WTC11 (cell line): Measurements from ENCODE around the gene CHFR. TPM values are rescaled to one million over a fixed set of nuclear protein-coding genes. Genes with fewer than 3 reads are reported as not detected.

Experiments used
- ATAC-seq: fragments of 200-7000 bp; cut with Tn5 transposase; 2 replicates; pipeline ENCODE4 v1.10.0; 2021; ENCODE audit warnings: mild to moderate bottlenecking, moderate library complexity
- CTCF ChIA-PET: fragments of 300-600 bp; sonication (Branson Sonifier 250); formaldehyde crosslinking; loops from one replicate; lab custom pipeline; 2021; ENCODE audit warnings: antibody characterized with exemption; lab: Charles Lee
- POLR2A ChIA-PET: fragments of 350-600 bp; sonication (Branson Sonifier 250); formaldehyde crosslinking; loops from one replicate; lab custom pipeline; 2021; ENCODE audit warnings: antibody characterized with exemption; lab: Charles Lee
- DNase-seq: peaks from one replicate; pipeline ENCODE4 v3.0.0; 2021; ENCODE audit warnings: low spot score
- H3K27ac Mint-ChIP-seq: 2 replicates; pipeline ENCODE4 v1.8.0; 2021; ENCODE audit warnings: mixed read lengths
- H3K27me3 Mint-ChIP-seq: 2 replicates; pipeline ENCODE4 v1.8.0; 2021; ENCODE audit warnings: low read depth, mild to moderate bottlenecking, moderate library complexity, mixed read lengths
- H3K36me3 Mint-ChIP-seq: 2 replicates; pipeline ENCODE4 v1.8.0; 2021; ENCODE audit warnings: mixed read lengths
- H3K4me1 Mint-ChIP-seq: 2 replicates; pipeline ENCODE4 v1.8.0; 2022; ENCODE audit warnings: mixed read lengths
- H3K4me3 Mint-ChIP-seq: 2 replicates; pipeline ENCODE4 v1.8.0; 2021; ENCODE audit warnings: mild to moderate bottlenecking, moderate library complexity, mixed read lengths
- H3K9me3 Mint-ChIP-seq: 2 replicates; pipeline ENCODE4 v1.8.0; 2021; ENCODE audit warnings: mixed read lengths
- ATF1 ChIP-seq: sonication (generic); formaldehyde crosslinking; IDR thresholded peaks from 2 replicates; pipeline ENCODE4 v1.8.1; 2023; ENCODE audit warnings: mild to moderate bottlenecking, moderate library complexity, missing genetic modification reagents
- ATF3 ChIP-seq: sonication (generic); formaldehyde crosslinking; conservative IDR thresholded peaks from 2 replicates; pipeline ENCODE4 v1.8.1; 2022; ENCODE audit warnings: mild to moderate bottlenecking, missing genetic modification reagents
- CBFB ChIP-seq: sonication (generic); formaldehyde crosslinking; IDR thresholded peaks from 2 replicates; pipeline ENCODE4 v1.8.1; 2022; ENCODE audit warnings: mild to moderate bottlenecking, low read depth, missing genetic modification reagents
- CTCF ChIP-seq: fragments of 200-600 bp; IDR thresholded peaks from 2 replicates; pipeline ENCODE4 v1.8.0; 2022; ENCODE audit warnings: antibody characterized with exemption
- ETV6 ChIP-seq: sonication (generic); formaldehyde crosslinking; IDR thresholded peaks from 2 replicates; pipeline ENCODE4 v1.8.1; 2022; ENCODE audit warnings: mild to moderate bottlenecking, missing genetic modification reagents
- FOXP4 ChIP-seq: sonication (generic); formaldehyde crosslinking; IDR thresholded peaks from 2 replicates; pipeline ENCODE4 v1.8.0; 2022; ENCODE audit warnings: mild to moderate bottlenecking, missing genetic modification reagents
- HMGXB4 ChIP-seq: sonication (generic); formaldehyde crosslinking; IDR thresholded peaks from 2 replicates; pipeline ENCODE4 v1.8.1; 2023; ENCODE audit warnings: mild to moderate bottlenecking, moderate library complexity, missing genetic modification reagents
- JUN ChIP-seq: sonication (generic); formaldehyde crosslinking; IDR thresholded peaks from 2 replicates; pipeline ENCODE4 v1.8.0; 2023; ENCODE audit warnings: mild to moderate bottlenecking, missing genetic modification reagents
- MXD4 ChIP-seq: fragments of 250-450 bp; sonication (Bioruptor Pico); IDR thresholded peaks from 2 replicates; pipeline ENCODE4 v1.8.0; 2021; ENCODE audit warnings: mild to moderate bottlenecking, moderate library complexity, borderline replicate concordance
- NFE2L1 ChIP-seq: sonication (generic); formaldehyde crosslinking; IDR thresholded peaks from 2 replicates; pipeline ENCODE4 v1.8.1; 2023; ENCODE audit warnings: missing genetic modification reagents
- NFYB ChIP-seq: sonication (generic); formaldehyde crosslinking; conservative IDR thresholded peaks from 2 replicates; pipeline ENCODE4 v1.8.0; 2022; ENCODE audit warnings: low read depth, missing genetic modification reagents
- TCF7 ChIP-seq: sonication (generic); formaldehyde crosslinking; IDR thresholded peaks from 2 replicates; pipeline ENCODE4 v1.8.0; 2022; ENCODE audit warnings: mild to moderate bottlenecking, low read depth, missing genetic modification reagents, moderate library complexity
- TEAD1 ChIP-seq: sonication (generic); formaldehyde crosslinking; IDR thresholded peaks from 2 replicates; pipeline ENCODE4 v1.8.0; 2022; ENCODE audit warnings: mild to moderate bottlenecking, missing genetic modification reagents
- total RNA-seq: library from RNA; stranded (reverse); gene quantifications from 3 replicates; pipeline ENCODE4 v1.2.3, GENCODE V29; 2021
- TF ChIP-seq, protein P1 (sequence below): sonication (generic); formaldehyde crosslinking; IDR thresholded peaks from 2 replicates; pipeline ENCODE4 v1.8.1; 2023; ENCODE audit warnings: mild to moderate bottlenecking, missing genetic modification reagents
- TF ChIP-seq, protein P2 (sequence below): fragments of 250-450 bp; sonication (Bioruptor Pico); IDR thresholded peaks from 2 replicates; pipeline ENCODE4 v1.9.0; 2021; ENCODE audit warnings: mild to moderate bottlenecking

The CHFR gene
- total RNA-seq, 1 experiment from 2014 or later: 58.7 TPM

GRCh38 chr12:132922676-132923075 lies 35.3 kb upstream of the CHFR start (continued):
- TF ChIP-seq, protein P1, sequence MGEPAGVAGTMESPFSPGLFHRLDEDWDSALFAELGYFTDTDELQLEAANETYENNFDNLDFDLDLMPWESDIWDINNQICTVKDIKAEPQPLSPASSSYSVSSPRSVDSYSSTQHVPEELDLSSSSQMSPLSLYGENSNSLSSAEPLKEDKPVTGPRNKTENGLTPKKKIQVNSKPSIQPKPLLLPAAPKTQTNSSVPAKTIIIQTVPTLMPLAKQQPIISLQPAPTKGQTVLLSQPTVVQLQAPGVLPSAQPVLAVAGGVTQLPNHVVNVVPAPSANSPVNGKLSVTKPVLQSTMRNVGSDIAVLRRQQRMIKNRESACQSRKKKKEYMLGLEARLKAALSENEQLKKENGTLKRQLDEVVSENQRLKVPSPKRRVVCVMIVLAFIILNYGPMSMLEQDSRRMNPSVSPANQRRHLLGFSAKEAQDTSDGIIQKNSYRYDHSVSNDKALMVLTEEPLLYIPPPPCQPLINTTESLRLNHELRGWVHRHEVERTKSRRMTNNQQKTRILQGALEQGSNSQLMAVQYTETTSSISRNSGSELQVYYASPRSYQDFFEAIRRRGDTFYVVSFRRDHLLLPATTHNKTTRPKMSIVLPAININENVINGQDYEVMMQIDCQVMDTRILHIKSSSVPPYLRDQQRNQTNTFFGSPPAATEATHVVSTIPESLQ (CRISPR knock-in tag): no peak
- TF ChIP-seq ATF1 (CRISPR knock-in tag) (no peak), JUN (CRISPR knock-in tag) (no peak), HMGXB4 (no peak), TEAD1 (no peak), MXD4 (CRISPR knock-in tag) (no peak)
- TF ChIP-seq, protein P2, sequence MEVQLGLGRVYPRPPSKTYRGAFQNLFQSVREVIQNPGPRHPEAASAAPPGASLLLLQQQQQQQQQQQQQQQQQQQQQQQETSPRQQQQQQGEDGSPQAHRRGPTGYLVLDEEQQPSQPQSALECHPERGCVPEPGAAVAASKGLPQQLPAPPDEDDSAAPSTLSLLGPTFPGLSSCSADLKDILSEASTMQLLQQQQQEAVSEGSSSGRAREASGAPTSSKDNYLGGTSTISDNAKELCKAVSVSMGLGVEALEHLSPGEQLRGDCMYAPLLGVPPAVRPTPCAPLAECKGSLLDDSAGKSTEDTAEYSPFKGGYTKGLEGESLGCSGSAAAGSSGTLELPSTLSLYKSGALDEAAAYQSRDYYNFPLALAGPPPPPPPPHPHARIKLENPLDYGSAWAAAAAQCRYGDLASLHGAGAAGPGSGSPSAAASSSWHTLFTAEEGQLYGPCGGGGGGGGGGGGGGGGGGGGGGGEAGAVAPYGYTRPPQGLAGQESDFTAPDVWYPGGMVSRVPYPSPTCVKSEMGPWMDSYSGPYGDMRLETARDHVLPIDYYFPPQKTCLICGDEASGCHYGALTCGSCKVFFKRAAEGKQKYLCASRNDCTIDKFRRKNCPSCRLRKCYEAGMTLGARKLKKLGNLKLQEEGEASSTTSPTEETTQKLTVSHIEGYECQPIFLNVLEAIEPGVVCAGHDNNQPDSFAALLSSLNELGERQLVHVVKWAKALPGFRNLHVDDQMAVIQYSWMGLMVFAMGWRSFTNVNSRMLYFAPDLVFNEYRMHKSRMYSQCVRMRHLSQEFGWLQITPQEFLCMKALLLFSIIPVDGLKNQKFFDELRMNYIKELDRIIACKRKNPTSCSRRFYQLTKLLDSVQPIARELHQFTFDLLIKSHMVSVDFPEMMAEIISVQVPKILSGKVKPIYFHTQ (CRISPR knock-in tag): no peak
- TF ChIP-seq, all 79 proteins: peak for 0

DNA sequence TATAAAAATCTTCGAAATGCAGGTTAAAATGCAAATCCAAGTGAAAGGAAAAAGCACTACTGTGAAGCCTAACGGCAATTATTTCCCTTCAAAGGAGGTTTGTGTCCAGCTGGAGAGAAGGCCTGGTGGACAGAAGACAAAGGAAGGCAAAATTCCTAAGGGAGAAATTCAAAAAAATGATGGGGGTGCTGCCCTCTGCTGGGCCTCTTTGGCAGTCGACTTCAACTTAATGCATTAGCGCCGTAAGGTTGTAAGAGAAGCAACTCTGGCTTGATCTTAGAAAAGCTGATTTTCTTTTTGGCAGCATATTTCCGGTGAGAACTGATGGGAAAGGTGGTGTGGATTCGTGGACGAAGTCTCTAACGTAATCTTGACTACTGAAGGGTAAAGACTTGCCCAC lies 34.3 kb upstream of the CHFR start:
- H3K36me3 Mint-ChIP-seq: peaks cover 69% of the 10 kb centered on the region
- H3K9me3 Mint-ChIP-seq: peaks cover 73% of the 10 kb centered on the region
- CTCF ChIA-PET: interaction anchor here (0.7 to 1.4 kb wide), 5 partner anchors 10 to 102 kb away, joined by 3 to 6 read pairs (median 3); no protein-coding TSS in a partner anchor
- peaks cover 17% of the 10 kb centered on the region for H3K27me3 Mint-ChIP-seq
- H3K27ac Mint-ChIP-seq: no peak overlapping the region
- ATAC-seq: peak; percentile 66
- TF ChIP-seq CTCF (peak; percentile 54), NFE2L1 (CRISPR knock-in tag) (no peak), FOXP4 (CRISPR knock-in tag) (no peak), JUN (CRISPR knock-in tag) (no peak)
- TF ChIP-seq, all 79 proteins: peak for 1
- Mint-ChIP-seq H3K4me3 (no peak overlapping the region), H3K4me1 (no peaks in the 10 kb centered on the region)
- POLR2A ChIA-PET: no interaction called here
- peak; percentile 36 for DNase-seq

DNA sequence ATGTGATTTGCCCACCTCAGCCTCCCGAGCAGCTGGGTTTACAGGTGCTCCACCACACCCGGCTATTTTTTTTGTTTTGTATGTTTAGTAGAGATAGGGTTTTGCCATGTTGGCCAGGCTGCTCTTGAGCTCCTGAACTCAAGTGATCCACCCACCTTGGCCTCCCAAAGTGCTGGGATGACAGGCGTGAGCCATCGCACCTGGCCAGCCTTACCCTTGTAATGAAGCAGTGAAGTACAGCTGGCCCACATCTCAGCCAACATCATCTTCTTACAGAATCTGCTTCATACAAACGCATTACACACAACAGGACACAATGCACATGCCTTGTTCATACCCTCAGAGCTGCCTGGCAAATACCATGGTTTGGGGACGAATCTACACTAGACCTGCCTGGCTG lies 31.3 kb upstream of the CHFR start:
- H3K4me1 Mint-ChIP-seq: no peaks in the 10 kb centered on the region
- TF ChIP-seq ETV6 (CRISPR knock-in tag) (no peak), TCF7 (CRISPR knock-in tag) (no peak), ATF3 (no peak), NFE2L1 (CRISPR knock-in tag) (no peak), NFYB (CRISPR knock-in tag) (no peak), CBFB (CRISPR knock-in tag) (no peak)
- TF ChIP-seq, protein P2 (CRISPR knock-in tag): no peak
- TF ChIP-seq, all 79 proteins: peak for 0
- Mint-ChIP-seq H3K27ac (no peak overlapping the region), H3K4me3 (no peak overlapping the region), H3K27me3 (peaks cover 11% of the 10 kb centered on the region; the same call in 1 of the 2 replicates), H3K36me3 (peaks cover 58% of the 10 kb centered on the region), H3K9me3 (peaks cover 67% of the 10 kb centered on the region)
- ATAC-seq: no peak
- CTCF ChIA-PET: interaction anchor here (0.6 kb wide), 1 partner anchor 55 kb away, joined by 3 read pairs; no protein-coding TSS in a partner anchor
- no peak for DNase-seq
- POLR2A ChIA-PET: no interaction called here
